IPS DF 19.7 (cell line): ENCODE measurements around the gene NCCRP1.

Experiments
- DNase-seq: peaks from one replicate; pipeline ENCODE4 v3.0.0-alpha.2; 2013; ENCODE audit warnings: low read depth, low spot score

NCCRP1 gene

GRCh38 chr19:39165857-39166256 lies 30.9 kb upstream of the NCCRP1 start:
- DNase-seq: no peak

- no peak for DNase-seq
Observed at GRCh38 chr19:39166571-39167391, 30.0 kb upstream of the NCCRP1 start.

DNA sequence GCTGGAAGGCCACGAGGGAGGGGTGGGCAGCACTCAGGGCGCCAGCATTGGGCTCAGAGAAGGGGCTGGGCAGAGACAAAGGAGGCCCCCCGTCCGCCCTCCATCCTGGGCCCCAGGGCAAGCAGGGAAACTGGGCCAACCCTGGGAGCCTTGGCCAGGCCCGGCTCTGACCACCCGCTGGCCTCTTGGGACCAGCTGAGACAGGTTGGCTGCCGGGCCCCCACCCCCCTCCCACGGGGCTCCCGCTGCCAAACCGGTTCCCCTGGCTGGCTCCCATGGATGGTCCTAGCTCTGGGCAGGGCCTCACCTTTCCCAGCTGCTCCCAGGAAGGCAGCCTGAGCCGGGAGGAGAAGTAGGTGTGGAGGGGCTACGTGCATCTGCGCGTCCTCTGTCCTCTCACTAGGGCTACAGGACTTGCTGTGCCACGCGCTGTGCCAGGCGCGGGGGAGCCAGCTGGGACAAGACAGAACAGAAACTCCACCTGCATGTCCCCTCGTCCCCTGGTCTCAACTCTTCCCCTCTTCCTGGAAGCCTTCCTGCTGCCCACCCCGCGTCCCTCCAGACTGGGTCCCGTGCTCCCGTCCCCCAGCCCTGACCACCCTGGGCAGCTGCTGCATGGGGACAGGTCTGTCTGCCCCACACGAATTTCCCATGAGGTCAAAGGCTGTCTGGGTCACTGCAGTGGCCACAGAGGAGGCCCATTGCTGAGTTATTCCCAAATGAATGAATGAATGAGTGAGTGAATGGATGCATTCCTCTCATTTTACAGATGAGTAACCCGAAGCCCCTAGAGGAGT lies 29.1 kb upstream of the NCCRP1 start:
- DNase-seq: no peak

GRCh38 chr19:39168258-39169142 lies 28.3 kb upstream of the NCCRP1 start:
- DNase-seq: no peak

DNA sequence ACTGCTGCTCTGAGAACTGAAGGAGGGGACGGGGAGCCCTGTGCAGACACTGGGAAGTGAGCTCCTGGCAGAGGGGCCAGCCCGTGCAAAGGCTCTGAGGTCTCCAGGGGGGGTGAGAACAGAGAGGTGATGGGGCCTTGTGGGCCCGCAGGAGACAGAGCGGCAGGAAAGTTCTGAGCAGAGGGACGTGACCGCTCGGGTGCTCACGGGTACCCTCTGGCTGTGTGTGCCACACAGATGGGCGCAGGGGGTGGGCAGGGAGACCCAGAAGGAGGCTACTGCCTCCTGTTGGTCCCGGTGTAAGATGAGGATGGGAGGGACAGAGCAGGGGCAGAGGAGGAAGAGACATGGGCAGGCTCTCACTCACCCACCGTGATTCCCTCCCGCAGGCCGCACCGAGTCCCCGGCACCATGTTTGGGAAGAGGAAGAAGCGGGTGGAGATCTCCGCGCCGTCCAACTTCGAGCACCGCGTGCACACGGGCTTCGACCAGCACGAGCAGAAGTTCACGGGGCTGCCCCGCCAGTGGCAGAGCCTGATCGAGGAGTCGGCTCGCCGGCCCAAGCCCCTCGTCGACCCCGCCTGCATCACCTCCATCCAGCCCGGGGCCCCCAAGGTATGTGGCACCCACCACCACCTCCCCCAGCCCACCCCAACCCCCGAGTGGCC lies 27.5 kb upstream of the NCCRP1 start:
- no peak for DNase-seq

- DNase-seq: no peak
Observed at GRCh38 chr19:39170386-39171231, 26.2 kb upstream of the NCCRP1 start.

DNA sequence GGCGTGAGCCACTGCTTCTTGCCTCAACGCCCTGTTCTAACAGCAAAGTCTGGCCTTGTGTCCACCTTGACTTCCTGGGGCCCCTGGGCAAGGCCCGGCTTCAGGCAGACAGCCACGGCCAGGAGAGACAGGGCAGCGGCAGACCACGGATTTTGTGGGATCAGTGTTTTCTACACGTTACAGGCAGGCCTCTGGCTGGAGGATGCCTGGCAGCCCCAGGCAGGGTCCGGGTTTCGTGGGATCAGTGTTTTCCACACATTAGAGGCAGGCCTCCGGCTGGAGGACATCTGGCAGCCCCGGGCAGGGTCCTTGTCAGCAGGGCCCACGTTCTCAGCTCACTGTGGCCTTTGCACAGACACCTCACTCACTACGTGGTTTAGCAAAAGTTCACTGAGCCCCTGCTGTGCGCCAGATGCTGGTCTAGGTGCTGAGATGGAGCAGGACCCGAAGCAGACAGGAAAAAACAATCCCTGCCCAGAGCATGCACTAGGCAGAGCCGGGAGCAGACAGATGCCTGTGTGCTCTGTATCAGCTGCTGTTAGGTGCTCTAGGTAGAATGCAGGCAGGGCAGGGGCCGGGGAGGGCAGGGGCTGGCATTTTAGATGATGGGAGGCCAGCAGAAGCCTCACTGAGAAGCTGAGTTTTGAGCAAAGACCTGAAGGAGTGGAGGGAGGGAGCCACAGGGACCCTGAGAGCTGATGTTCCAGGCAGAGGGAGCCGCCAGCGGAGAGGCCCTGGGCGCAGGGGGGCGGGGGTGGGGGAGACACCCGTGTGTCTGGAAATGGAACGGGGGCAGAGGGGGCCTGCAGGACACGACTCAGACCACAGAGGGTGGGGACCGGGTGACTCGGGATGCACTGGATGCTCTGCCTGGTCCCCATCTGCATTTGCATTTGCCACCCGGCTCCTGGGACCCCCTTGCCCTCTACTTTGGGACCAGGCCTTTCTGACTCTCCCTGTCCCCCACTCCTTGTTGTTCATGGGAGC lies 25.0 kb upstream of the NCCRP1 start:
- no peak for DNase-seq

- no peak for DNase-seq
Observed at GRCh38 chr19:39172700-39173501, 23.9 kb upstream of the NCCRP1 start.

DNA sequence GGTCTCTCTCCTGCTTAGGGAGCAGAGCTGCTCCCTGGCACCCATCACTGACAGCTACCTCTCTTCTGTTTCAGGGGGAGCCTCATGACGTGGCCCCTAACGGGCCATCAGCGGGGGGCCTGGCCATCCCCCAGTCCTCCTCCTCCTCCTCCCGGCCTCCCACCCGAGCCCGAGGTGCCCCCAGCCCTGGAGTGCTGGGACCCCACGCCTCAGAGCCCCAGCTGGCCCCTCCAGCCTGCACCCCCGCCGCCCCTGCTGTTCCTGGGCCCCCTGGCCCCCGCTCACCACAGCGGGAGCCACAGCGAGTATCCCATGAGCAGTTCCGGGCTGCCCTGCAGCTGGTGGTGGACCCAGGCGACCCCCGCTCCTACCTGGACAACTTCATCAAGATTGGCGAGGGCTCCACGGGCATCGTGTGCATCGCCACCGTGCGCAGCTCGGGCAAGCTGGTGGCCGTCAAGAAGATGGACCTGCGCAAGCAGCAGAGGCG lies 23.2 kb upstream of the NCCRP1 start:
- DNase-seq: no peak

DNA sequence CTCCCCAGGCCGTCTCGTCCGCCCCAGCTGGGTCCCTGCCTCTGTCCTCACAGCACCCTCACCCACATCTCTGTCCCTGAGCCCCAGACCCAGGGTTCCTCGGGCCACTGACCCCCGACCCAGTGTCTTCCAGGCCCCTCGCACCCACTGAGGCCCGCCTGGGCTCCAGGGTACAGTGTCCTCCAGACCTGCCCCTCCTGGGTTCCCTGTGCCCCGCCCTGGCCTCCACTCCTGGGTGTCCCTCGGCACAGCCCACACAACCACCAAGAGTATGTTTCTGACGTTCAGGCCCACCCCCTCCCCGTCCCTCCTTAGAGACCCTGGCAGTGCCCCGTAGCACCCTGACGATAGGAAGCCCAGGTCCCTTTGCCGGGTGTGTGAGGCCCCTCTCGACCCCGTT lies 22.6 kb upstream of the NCCRP1 start:
- no peak for DNase-seq

GRCh38 chr19:39174558-39175544 lies 21.9 kb upstream of the NCCRP1 start:
- no peak for DNase-seq

GRCh38 chr19:39175564-39175963 lies 21.2 kb upstream of the NCCRP1 start:
- no peak for DNase-seq

GRCh38 chr19:39177110-39177699 lies 19.6 kb upstream of the NCCRP1 start:
- no peak for DNase-seq

- no peak for DNase-seq
Observed at GRCh38 chr19:39177736-39178135, 19.0 kb upstream of the NCCRP1 start.

DNA sequence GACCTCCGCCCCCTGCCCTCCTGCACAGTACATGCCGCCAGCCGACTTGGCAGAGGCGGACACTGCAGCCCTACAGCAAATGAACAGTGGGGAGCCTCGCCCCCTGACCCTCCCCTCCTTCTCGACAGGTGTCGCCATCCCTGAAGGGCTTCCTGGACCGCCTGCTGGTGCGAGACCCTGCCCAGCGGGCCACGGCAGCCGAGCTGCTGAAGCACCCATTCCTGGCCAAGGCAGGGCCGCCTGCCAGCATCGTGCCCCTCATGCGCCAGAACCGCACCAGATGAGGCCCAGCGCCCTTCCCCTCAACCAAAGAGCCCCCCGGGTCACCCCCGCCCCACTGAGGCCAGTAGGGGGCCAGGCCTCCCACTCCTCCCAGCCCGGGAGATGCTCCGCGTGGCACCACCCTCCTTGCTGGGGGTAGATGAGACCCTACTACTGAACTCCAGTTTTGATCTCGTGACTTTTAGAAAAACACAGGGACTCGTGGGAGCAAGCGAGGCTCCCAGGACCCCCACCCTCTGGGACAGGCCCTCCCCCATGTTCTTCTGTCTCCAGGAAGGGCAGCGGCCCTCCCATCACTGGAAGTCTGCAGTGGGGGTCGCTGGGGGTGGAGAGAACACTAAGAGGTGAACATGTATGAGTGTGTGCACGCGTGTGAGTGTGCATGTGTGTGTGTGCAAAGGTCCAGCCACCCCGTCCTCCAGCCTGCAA lies 18.3 kb upstream of the NCCRP1 start:
- DNase-seq: no peak

- no peak for DNase-seq
Observed at GRCh38 chr19:39179754-39180153, 17.0 kb upstream of the NCCRP1 start.
